Gastrocnemius medialis (tissue), 4 donors: Measurements from ENCODE around the gene DZIP1L. TPM values are rescaled to one million over a fixed set of nuclear protein-coding genes. Genes with fewer than 3 reads are reported as not detected.

ENCODE experiments used
- ATAC-seq, 2 donors: fragments of 150-250 bp; one replicate each; pipeline ENCODE4 v1.9.1; 2016
- DNase-seq, 2 donors: peaks; one replicate each; pipeline ENCODE4 v3.0.0-alpha.2; 2019
- H3K27ac ChIP-seq, 4 donors: fragments of 200-600 bp; sonication (generic); 1 replicate in 1 of 4; 2 replicates in 3 of 4; pipeline ENCODE4 v1.5.1; 2016 to 2018; ENCODE audit warnings: mild to moderate bottlenecking in 2 of 4, moderate library complexity in 1 of 4
- H3K27me3 ChIP-seq, 3 donors: fragments of 200-600 bp; sonication (generic) in 2 of 3; 1 replicate in 1 of 3; 2 replicates in 2 of 3; pipeline versions ENCODE4 v1.5.1 to v1.6.0; 2016 to 2019; ENCODE audit warnings: mild to moderate bottlenecking in 1 of 3, moderate library complexity in 1 of 3
- H3K36me3 ChIP-seq, 2 donors: fragments of 200-600 bp; sonication (generic) in 1 of 2; one replicate each; pipeline ENCODE4 v1.5.1; 2017 to 2018
- H3K4me1 ChIP-seq, 2 donors: fragments of 200-600 bp; sonication (generic) in 1 of 2; one replicate each; pipeline ENCODE4 v1.5.1; 2016 to 2017; ENCODE audit warnings: mild to moderate bottlenecking in 2 of 2
- H3K4me3 ChIP-seq, 4 donors: fragments of 200-600 bp; sonication (generic) in 3 of 4; 1 replicate in 1 of 4; 2 replicates in 3 of 4; pipeline ENCODE4 v1.5.1; 2016 to 2019; ENCODE audit warnings: mild to moderate bottlenecking in 2 of 4
- H3K9me3 ChIP-seq, 3 donors: fragments of 200-600 bp; sonication (generic) in 2 of 3; 1 replicate in 1 of 3; 2 replicates in 2 of 3; pipeline ENCODE4 v1.5.1; 2016 to 2019
- POLR2A ChIP-seq, 2 donors: fragments of 450-650 bp; IDR thresholded peaks; one replicate each; pipeline ENCODE4 v1.6.1; 2017; ENCODE audit warnings: antibody characterized with exemption in 2 of 2, mild to moderate bottlenecking in 2 of 2, moderate library complexity in 2 of 2
- in situ Hi-C, 4 donors: fragments of 200-750 bp; cut with MboI; loops; one replicate each; pipeline versions ENCODE4 v1.15.0 to v1.8.0; 2017; ENCODE audit warnings: low sequenced_read_pairs in 4 of 4
- intact Hi-C: fragments of 100-400 bp; cut with DNase I; formaldehyde crosslinking; loops from one replicate; pipeline ENCODE4 v1.15.1; 2023; ENCODE audit warnings: low total_unique reads
- total RNA-seq, 4 donors: library from RNA; depleted of rRNA; stranded (reverse); fragments of >200 nt; gene quantifications; one replicate each; pipeline versions ENCODE4 v1.1.0 to v1.2.3, GENCODE V29; 2016
- TF ChIP-seq, protein P1 (sequence below), 5 experiments: fragments of 450-650 bp in 3 of 5; fragments of 200-600 bp in 2 of 5; sonication (generic) in 2 of 5; IDR thresholded peaks in 4 of 5; conservative IDR thresholded peaks in 1 of 5; 1 replicate in 4 of 5; 2 replicates in 1 of 5; pipeline ENCODE4 v1.5.1; 2016 to 2019; ENCODE audit warnings: antibody characterized with exemption in 5 of 5, mild to moderate bottlenecking in 3 of 5, moderate library complexity in 3 of 5

DZIP1L gene
- total RNA-seq, 4 donors from 2014 or later: 1.1 to 3.3 (median 1.5) TPM

DNA sequence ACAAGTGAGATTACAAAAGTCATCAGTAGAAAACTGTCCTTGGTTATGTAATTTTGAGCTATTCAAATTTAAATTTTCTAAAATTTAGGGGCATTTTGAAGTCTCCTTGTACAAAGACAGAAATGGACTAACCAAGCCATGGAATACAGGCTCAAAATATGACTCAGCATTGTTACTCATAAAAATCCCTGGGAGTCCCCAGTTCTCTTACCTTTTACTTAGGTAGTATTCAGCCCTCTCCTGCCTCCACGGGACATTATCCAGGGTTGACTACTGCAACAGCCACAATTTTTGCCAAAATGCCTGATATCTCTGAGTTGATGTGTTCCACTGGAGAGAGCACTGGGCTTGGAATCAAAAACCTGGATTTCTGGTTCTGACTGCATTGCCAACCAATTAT lies 80.5 kb downstream of the DZIP1L start:
- H3K4me1 ChIP-seq: no peaks in the 10 kb centered on the region
- TF ChIP-seq, protein P1, sequence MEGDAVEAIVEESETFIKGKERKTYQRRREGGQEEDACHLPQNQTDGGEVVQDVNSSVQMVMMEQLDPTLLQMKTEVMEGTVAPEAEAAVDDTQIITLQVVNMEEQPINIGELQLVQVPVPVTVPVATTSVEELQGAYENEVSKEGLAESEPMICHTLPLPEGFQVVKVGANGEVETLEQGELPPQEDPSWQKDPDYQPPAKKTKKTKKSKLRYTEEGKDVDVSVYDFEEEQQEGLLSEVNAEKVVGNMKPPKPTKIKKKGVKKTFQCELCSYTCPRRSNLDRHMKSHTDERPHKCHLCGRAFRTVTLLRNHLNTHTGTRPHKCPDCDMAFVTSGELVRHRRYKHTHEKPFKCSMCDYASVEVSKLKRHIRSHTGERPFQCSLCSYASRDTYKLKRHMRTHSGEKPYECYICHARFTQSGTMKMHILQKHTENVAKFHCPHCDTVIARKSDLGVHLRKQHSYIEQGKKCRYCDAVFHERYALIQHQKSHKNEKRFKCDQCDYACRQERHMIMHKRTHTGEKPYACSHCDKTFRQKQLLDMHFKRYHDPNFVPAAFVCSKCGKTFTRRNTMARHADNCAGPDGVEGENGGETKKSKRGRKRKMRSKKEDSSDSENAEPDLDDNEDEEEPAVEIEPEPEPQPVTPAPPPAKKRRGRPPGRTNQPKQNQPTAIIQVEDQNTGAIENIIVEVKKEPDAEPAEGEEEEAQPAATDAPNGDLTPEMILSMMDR (IDR thresholded peaks at IDR 0.05 in 4 of 5, conservative IDR thresholded peaks at IDR 0.05 in 1 of 5): no peak
- TF ChIP-seq POLR2A (IDR thresholded peaks at IDR 0.05): no peak
- H3K9me3 ChIP-seq: no peaks in the 10 kb centered on the region
- no peaks in the 10 kb centered on the region for H3K36me3 ChIP-seq
- DNase-seq (no peak), ATAC-seq (no peak)
- H3K27me3 ChIP-seq: no peaks in the 10 kb centered on the region
- intact Hi-C loops: no loop called here
- H3K4me3 ChIP-seq: no peak overlapping the region
- in situ Hi-C loops: no loop called here
- no peak overlapping the region for H3K27ac ChIP-seq

- DNase-seq (no peak), ATAC-seq (no peak)
- Histone ChIP-seq H3K27ac (no peak overlapping the region), H3K9me3 (no peaks in the 10 kb centered on the region), H3K27me3 (no peaks in the 10 kb centered on the region), H3K4me1 (no peaks in the 10 kb centered on the region), H3K4me3 (no peak overlapping the region), H3K36me3 (no peaks in the 10 kb centered on the region)
- intact Hi-C loops (no loop called here), in situ Hi-C loops (no loop called here)
- TF ChIP-seq, protein P1 (IDR thresholded peaks at IDR 0.05 in 4 of 5, conservative IDR thresholded peaks at IDR 0.05 in 1 of 5): no peak
- TF ChIP-seq POLR2A (IDR thresholded peaks at IDR 0.05): no peak
Observed at GRCh38 chr3:138033202-138033691, 82.2 kb downstream of the DZIP1L start.

- no peaks in the 10 kb centered on the region for H3K27me3 ChIP-seq
- ATAC-seq: no peak
- H3K27ac ChIP-seq: no peak overlapping the region
- H3K4me3 ChIP-seq: no peak overlapping the region
- in situ Hi-C loops (no loop called here), intact Hi-C loops (no loop called here)
- H3K9me3 ChIP-seq: no peaks in the 10 kb centered on the region
- H3K4me1 ChIP-seq: no peaks in the 10 kb centered on the region
- TF ChIP-seq POLR2A (IDR thresholded peaks at IDR 0.05): no peak
- TF ChIP-seq, protein P1 (IDR thresholded peaks at IDR 0.05 in 4 of 5, conservative IDR thresholded peaks at IDR 0.05 in 1 of 5): no peak
- no peak for DNase-seq
- H3K36me3 ChIP-seq: no peaks in the 10 kb centered on the region
Observed at GRCh38 chr3:138032567-138032966, 82.8 kb downstream of the DZIP1L start.

DNA sequence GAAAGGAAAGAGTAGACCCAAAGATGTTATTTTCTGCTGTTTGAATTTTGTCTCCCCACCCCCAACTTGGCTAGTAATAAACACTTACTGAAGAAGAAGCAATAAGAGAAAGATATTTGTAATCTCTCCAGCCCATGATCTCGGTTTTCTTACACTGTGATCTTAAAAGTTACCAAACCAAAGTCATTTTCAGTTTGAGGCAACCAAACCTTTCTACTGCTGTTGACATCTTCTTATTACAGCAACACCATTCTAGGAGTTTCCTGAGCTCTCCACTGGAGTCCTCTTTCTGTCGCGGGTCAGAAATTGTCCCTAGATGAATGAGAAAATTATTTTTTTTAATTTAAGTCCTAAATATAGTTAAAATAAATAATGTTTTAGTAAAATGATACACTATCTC lies 83.9 kb downstream of the DZIP1L start:
- H3K27ac ChIP-seq: no peak overlapping the region
- in situ Hi-C loops (no loop called here), intact Hi-C loops (no loop called here)
- no peaks in the 10 kb centered on the region for H3K36me3 ChIP-seq
- TF ChIP-seq POLR2A (IDR thresholded peaks at IDR 0.05): no peak
- TF ChIP-seq, protein P1 (IDR thresholded peaks at IDR 0.05 in 4 of 5, conservative IDR thresholded peaks at IDR 0.05 in 1 of 5): no peak
- H3K4me3 ChIP-seq: no peak overlapping the region
- ATAC-seq (no peak), DNase-seq (no peak)
- H3K27me3 ChIP-seq: no peaks in the 10 kb centered on the region
- no peaks in the 10 kb centered on the region for H3K4me1 ChIP-seq
- H3K9me3 ChIP-seq: no peaks in the 10 kb centered on the region

DNA sequence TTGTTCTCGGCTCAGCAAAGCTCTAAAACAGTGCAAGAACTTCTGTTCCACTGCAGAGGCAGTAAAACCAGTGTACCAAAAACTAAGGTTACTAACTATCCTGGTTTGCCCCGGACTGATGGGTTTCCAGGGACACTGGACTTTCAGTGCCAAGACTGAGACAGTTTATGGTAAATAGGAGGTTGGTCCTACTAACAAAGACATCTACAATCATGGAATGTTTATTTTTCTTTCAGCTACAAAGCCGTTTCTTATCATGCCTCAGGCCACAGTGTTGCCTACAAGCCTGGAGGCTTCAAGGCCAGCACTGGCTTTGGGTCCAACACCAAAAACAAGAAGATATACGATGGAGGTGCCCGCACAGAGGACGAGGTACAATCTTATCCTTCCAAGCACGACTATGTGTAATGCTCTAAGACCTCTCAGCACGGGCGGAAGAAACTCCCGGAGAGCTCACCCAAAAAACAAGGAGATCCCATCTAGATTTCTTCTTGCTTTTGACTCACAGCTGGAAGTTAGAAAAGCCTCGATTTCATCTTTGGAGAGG lies 84.6 kb downstream of the DZIP1L start:
- no peak for TF ChIP-seq POLR2A (IDR thresholded peaks at IDR 0.05)
- TF ChIP-seq, protein P1 (IDR thresholded peaks at IDR 0.05 in 4 of 5, conservative IDR thresholded peaks at IDR 0.05 in 1 of 5): no peak
- no peak overlapping the region for H3K27ac ChIP-seq

More for the DNA sequence above, 84.6 kb downstream of the DZIP1L start:
- ATAC-seq: no peak
- intact Hi-C loops (no loop called here), in situ Hi-C loops (no loop called here)
- Histone ChIP-seq H3K4me3 (no peak overlapping the region), H3K27me3 (no peaks in the 10 kb centered on the region), H3K36me3 (no peaks in the 10 kb centered on the region), H3K9me3 (no peaks in the 10 kb centered on the region), H3K4me1 (no peaks in the 10 kb centered on the region)
- no peak for DNase-seq
